NT2/D1 (cell line): ENCODE results near the gene TAOK1.

ENCODE experiments used
- SUZ12 ChIP-seq: IDR thresholded peaks from 2 replicates; pipeline ENCODE4 v1.6.1; 2011; ENCODE audit not compliant: insufficient read length, insufficient read depth; ENCODE audit errors: extremely low read depth
- YY1 ChIP-seq: IDR thresholded peaks from 2 replicates; pipeline ENCODE4 v1.6.1; 2011; ENCODE audit not compliant: insufficient read length, insufficient read depth

DNA sequence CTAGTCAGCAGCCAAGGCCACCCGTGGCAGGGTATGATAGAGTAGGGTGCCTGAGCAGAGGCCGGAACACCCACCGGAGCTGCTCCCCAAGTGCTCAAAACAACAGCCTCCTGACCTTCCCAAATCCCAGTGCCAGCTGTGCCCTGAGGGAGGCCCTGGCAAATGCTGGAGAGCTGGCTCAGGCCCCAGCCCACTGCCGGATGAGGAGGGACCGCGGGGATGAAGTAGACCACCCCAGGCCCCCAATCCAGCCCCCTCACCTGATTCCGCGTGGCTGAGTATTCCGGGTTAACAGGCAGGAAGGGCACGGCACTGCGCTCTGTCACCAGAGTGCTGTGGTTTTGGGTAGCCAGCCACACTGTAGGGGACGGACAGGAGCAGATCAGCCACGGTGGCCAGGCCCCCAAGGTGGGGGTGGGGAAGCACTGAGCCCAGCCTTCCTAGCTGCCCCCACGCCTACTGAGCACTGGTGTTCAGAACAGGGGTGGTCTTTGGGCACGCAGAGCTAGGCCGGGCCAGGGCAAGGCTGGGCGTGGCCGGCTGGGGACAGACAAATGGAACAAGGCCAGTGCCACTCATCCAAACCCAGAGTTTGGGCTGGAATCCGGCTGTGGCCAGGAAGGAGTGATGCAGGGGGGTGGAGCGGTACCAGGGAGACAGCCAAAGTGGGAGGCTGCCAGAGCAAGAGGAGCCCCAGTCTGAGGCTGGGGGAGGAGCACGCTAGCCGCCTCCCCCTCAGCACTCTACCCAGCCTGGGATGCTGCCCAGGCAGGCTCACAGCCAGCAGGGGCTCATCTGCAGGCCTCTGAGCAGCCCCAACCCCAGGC lies 187.4 kb downstream of the TAOK1 start:
- TF ChIP-seq SUZ12 (no peak), YY1 (no peak)
